Measurements from ENCODE around the gene DTNB. TPM values are rescaled to one million over a fixed set of nuclear protein-coding genes. Genes with fewer than 3 reads are reported as not detected.

The DTNB gene
- total RNA-seq, 1 donor from 2014 or later, result 12.0 TPM

- H3K4me1 Mint-ChIP-seq (ENCODE audit: unreplicated experiment), result peaks cover 6% of the 10 kb centered on the region
- no peak for DNase-seq (ENCODE audit: low spot score)
- H3K4me3 Mint-ChIP-seq (ENCODE audit: unreplicated experiment), result no peak overlapping the region
- H3K36me3 Mint-ChIP-seq (ENCODE audit: low read depth, unreplicated experiment), result peaks cover 3% of the 10 kb centered on the region
- H3K27me3 Mint-ChIP-seq (ENCODE audit: unreplicated experiment), result no peaks in the 10 kb centered on the region
- TF ChIP-seq CTCF (IDR thresholded peaks at IDR 0.05; ENCODE audit: unreplicated experiment), result no peak
- no peak overlapping the region for H3K27ac Mint-ChIP-seq (ENCODE audit: unreplicated experiment)
- no peaks in the 10 kb centered on the region for H3K9me3 Mint-ChIP-seq (ENCODE audit: unreplicated experiment)
These were observed 75.5 kb downstream of the DTNB start for GRCh38 chr2:25597881-25598280.

- Mint-ChIP-seq H3K4me1 (ENCODE audit: unreplicated experiment) (peaks cover 6% of the 10 kb centered on the region), H3K9me3 (ENCODE audit: unreplicated experiment) (no peaks in the 10 kb centered on the region), H3K4me3 (ENCODE audit: unreplicated experiment) (no peak overlapping the region), H3K27ac (ENCODE audit: unreplicated experiment) (no peak overlapping the region), H3K36me3 (ENCODE audit: low read depth, unreplicated experiment) (peaks cover 3% of the 10 kb centered on the region), H3K27me3 (ENCODE audit: unreplicated experiment) (no peaks in the 10 kb centered on the region)
- no peak for DNase-seq (ENCODE audit: low spot score)
- TF ChIP-seq CTCF (IDR thresholded peaks at IDR 0.05; ENCODE audit: unreplicated experiment), result no peak
These were observed 76.7 kb downstream of the DTNB start for GRCh38 chr2:25596516-25597244.

GRCh38 chr2:25595393-25595792, 78.0 kb downstream of the DTNB start:
- Mint-ChIP-seq H3K4me1 (ENCODE audit: unreplicated experiment) (peaks cover 6% of the 10 kb centered on the region), H3K36me3 (ENCODE audit: low read depth, unreplicated experiment) (peaks cover 3% of the 10 kb centered on the region), H3K27me3 (ENCODE audit: unreplicated experiment) (no peaks in the 10 kb centered on the region), H3K4me3 (ENCODE audit: unreplicated experiment) (no peak overlapping the region), H3K27ac (ENCODE audit: unreplicated experiment) (no peak overlapping the region), H3K9me3 (ENCODE audit: unreplicated experiment) (no peaks in the 10 kb centered on the region)
- no peak for DNase-seq (ENCODE audit: low spot score)
- TF ChIP-seq CTCF (IDR thresholded peaks at IDR 0.05; ENCODE audit: unreplicated experiment), result no peak

GRCh38 chr2:25594991-25595390, 78.4 kb downstream of the DTNB start:
- Mint-ChIP-seq H3K27me3 (ENCODE audit: unreplicated experiment) (no peaks in the 10 kb centered on the region), H3K4me1 (ENCODE audit: unreplicated experiment) (peaks cover 6% of the 10 kb centered on the region), H3K36me3 (ENCODE audit: low read depth, unreplicated experiment) (peaks cover 3% of the 10 kb centered on the region), H3K4me3 (ENCODE audit: unreplicated experiment) (no peak overlapping the region), H3K9me3 (ENCODE audit: unreplicated experiment) (no peaks in the 10 kb centered on the region), H3K27ac (ENCODE audit: unreplicated experiment) (no peak overlapping the region)
- no peak for TF ChIP-seq CTCF (IDR thresholded peaks at IDR 0.05; ENCODE audit: unreplicated experiment)
- DNase-seq (ENCODE audit: low spot score), result no peak

GRCh38 chr2:25592766-25593292, 80.5 kb downstream of the DTNB start:
- Mint-ChIP-seq H3K9me3 (ENCODE audit: unreplicated experiment) (no peaks in the 10 kb centered on the region), H3K27ac (ENCODE audit: unreplicated experiment) (no peak overlapping the region), H3K27me3 (ENCODE audit: unreplicated experiment) (no peaks in the 10 kb centered on the region), H3K36me3 (ENCODE audit: low read depth, unreplicated experiment) (no peaks in the 10 kb centered on the region), H3K4me1 (ENCODE audit: unreplicated experiment) (no peaks in the 10 kb centered on the region), H3K4me3 (ENCODE audit: unreplicated experiment) (no peak overlapping the region)
- no peak for DNase-seq (ENCODE audit: low spot score)
- no peak for TF ChIP-seq CTCF (IDR thresholded peaks at IDR 0.05; ENCODE audit: unreplicated experiment)

All from endothelial cell (in vitro differentiated cells).